ENCODE measurements around the gene GRIA1. TPM values are rescaled to one million over a fixed set of nuclear protein-coding genes. Genes with fewer than 3 reads are reported as not detected.

Gene GRIA1
- total RNA-seq, 1 donor from 2014 or later: not detected

DNA sequence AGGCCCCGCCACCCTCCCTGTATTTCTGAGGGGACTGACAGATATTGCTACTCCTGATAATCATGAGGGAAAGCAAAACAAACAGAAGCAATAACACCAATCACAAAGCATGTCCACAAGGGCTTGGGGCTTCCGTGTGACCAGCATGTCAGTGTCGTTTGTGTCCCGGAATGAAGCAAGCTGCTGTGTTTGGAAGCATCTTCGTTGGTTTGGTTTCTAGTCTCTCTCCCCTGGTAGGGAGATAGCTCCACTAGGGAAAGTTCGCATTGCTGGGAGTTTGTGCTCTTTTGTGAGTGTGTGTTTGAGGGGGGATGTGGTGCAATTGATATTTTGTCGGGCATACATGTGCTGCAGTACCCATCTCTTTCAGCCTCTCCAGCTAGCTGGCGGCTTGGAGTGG, 1.4 kb downstream of the GRIA1 start:
- TF ChIP-seq, protein P1, sequence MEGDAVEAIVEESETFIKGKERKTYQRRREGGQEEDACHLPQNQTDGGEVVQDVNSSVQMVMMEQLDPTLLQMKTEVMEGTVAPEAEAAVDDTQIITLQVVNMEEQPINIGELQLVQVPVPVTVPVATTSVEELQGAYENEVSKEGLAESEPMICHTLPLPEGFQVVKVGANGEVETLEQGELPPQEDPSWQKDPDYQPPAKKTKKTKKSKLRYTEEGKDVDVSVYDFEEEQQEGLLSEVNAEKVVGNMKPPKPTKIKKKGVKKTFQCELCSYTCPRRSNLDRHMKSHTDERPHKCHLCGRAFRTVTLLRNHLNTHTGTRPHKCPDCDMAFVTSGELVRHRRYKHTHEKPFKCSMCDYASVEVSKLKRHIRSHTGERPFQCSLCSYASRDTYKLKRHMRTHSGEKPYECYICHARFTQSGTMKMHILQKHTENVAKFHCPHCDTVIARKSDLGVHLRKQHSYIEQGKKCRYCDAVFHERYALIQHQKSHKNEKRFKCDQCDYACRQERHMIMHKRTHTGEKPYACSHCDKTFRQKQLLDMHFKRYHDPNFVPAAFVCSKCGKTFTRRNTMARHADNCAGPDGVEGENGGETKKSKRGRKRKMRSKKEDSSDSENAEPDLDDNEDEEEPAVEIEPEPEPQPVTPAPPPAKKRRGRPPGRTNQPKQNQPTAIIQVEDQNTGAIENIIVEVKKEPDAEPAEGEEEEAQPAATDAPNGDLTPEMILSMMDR (IDR thresholded peaks at IDR 0.05; ENCODE audit: unreplicated experiment): no peak
- Mint-ChIP-seq H3K9me3 (ENCODE audit: low read depth) (no peaks in the 10 kb centered on the region), H3K27me3 (peaks cover 46% of the 10 kb centered on the region), H3K4me1 (ENCODE audit: low read depth) (peaks cover 12% of the 10 kb centered on the region), H3K36me3 (ENCODE audit: insufficient read depth) (no peaks in the 10 kb centered on the region), H3K27ac (no peak overlapping the region), H3K4me3 (ENCODE audit: low read depth) (no peak overlapping the region)
- no peak for DNase-seq (ENCODE audit: low spot score, unreplicated experiment)

DNA sequence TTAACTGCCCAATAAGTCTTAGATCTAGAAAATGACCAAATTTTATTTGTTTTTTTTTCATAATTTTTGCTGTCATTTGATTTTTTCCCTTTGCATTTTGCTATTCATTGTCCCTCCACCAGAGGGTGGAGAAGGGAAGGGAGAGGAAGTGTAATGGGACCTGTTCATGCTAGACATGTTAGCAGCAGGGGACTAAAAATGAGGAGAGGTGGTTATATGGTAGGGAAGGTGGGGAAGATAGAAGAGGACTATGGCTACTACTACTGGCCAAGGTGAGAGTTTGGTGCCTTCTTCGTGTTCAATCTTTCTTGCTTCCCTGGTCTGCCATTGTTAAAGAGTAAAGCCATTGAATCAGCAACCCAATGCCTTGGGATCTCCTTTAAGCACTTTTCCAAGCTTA, 6.4 kb downstream of the GRIA1 start:
- no peak overlapping the region for H3K4me3 Mint-ChIP-seq (ENCODE audit: low read depth)
- DNase-seq (ENCODE audit: low spot score, unreplicated experiment): no peak
- no peaks in the 10 kb centered on the region for H3K9me3 Mint-ChIP-seq (ENCODE audit: low read depth)
- H3K27ac Mint-ChIP-seq: no peak overlapping the region
- peaks cover 13% of the 10 kb centered on the region for H3K27me3 Mint-ChIP-seq
- TF ChIP-seq, protein P1 (IDR thresholded peaks at IDR 0.05; ENCODE audit: unreplicated experiment): peak; percentile 71
- H3K4me1 Mint-ChIP-seq (ENCODE audit: low read depth): no peaks in the 10 kb centered on the region
- H3K36me3 Mint-ChIP-seq (ENCODE audit: insufficient read depth): no peaks in the 10 kb centered on the region

DNA sequence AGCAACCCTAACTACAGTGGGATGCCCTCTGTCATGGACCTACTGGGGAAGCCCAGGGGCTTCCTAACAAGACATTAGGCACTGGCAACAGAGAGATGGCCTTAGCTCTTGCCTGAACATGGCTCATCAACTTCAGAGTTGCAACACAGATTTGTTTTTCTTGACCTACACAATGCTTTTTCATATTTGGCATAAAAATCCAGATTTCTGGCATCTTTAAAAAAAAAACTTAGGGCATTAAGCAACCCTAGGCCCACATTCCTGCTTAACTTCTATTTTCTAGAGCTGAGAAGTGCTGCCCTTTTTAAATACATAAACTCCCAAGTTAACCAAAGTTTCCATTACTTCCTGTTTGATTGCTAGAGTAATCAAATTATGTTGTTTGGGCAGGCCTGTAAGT, 8.0 kb downstream of the GRIA1 start:
- Mint-ChIP-seq H3K4me1 (ENCODE audit: low read depth) (peaks cover 1% of the 10 kb centered on the region), H3K9me3 (ENCODE audit: low read depth) (no peaks in the 10 kb centered on the region), H3K36me3 (ENCODE audit: insufficient read depth) (no peaks in the 10 kb centered on the region), H3K4me3 (ENCODE audit: low read depth) (no peak overlapping the region), H3K27ac (no peak overlapping the region), H3K27me3 (peaks cover 5% of the 10 kb centered on the region)
- TF ChIP-seq, protein P1 (IDR thresholded peaks at IDR 0.05; ENCODE audit: unreplicated experiment): no peak
- DNase-seq (ENCODE audit: low spot score, unreplicated experiment): no peak

DNA sequence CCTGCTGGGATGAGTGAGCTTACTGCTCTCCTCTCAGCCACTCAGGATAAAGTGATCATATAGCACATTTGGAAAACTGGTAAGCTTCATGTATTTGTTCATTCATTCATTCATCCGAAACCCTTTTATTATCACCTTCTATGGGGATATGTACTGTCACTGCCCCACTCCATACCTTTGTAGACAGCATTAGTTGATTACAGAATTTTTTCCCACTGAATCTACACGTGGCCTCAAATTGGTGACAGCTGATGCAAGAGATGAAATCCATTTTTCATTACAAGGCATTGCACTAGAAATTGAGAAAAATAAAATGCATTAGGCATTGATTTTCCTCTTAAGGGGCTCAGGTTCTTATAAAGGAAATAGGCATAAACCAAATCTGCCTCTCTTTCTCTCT, 9.7 kb downstream of the GRIA1 start:
- Mint-ChIP-seq H3K4me1 (ENCODE audit: low read depth) (peaks cover 1% of the 10 kb centered on the region), H3K27ac (no peak overlapping the region), H3K9me3 (ENCODE audit: low read depth) (no peaks in the 10 kb centered on the region), H3K36me3 (ENCODE audit: insufficient read depth) (no peaks in the 10 kb centered on the region), H3K4me3 (ENCODE audit: low read depth) (no peak overlapping the region), H3K27me3 (no peaks in the 10 kb centered on the region)
- TF ChIP-seq, protein P1 (IDR thresholded peaks at IDR 0.05; ENCODE audit: unreplicated experiment): no peak
- DNase-seq (ENCODE audit: low spot score, unreplicated experiment): no peak

DNA sequence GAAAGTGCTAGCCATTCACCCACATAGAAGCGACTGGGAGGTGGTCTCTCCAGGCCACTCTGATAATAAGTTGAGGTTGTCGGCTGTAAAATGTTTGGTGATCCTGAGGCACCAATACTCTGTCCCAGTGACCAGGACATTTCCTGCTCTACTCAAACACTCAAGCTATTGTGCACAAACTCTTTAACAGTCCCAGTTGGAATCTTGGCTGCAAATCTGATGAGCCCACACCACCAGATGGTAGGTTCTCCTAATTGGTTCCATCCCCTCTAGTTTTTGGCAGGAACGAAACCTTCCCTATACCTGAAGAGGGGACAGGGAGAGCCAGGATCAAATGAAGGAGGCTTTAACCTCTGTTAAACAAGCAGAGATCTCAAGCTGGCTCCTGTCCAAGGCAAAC, 14.3 kb downstream of the GRIA1 start:
- no peak overlapping the region for H3K4me3 Mint-ChIP-seq (ENCODE audit: low read depth)
- H3K4me1 Mint-ChIP-seq (ENCODE audit: low read depth): peaks cover 1% of the 10 kb centered on the region
- TF ChIP-seq, protein P1 (IDR thresholded peaks at IDR 0.05; ENCODE audit: unreplicated experiment): no peak
- H3K27me3 Mint-ChIP-seq: no peaks in the 10 kb centered on the region
- no peak for DNase-seq (ENCODE audit: low spot score, unreplicated experiment)
- no peaks in the 10 kb centered on the region for H3K36me3 Mint-ChIP-seq (ENCODE audit: insufficient read depth)
- H3K9me3 Mint-ChIP-seq (ENCODE audit: low read depth): no peaks in the 10 kb centered on the region
- H3K27ac Mint-ChIP-seq: no peak overlapping the region
